ENCODE results near the gene MAP3K3.

GRCh38 chr17:63699638-63700527 lies 77.7 kb downstream of the MAP3K3 start, which contains the start of gene LIMD2:
- TF ChIP-seq POLR2A (IDR thresholded peaks at IDR 0.05), result peak in 2 of 4 donors; percentile 36 to 52
- TF ChIP-seq CTCF (IDR thresholded peaks at IDR 0.05), result no peak
